Left lobe of liver (tissue), 2 donors: Measurements from ENCODE around the gene UBE2E3. TPM values are rescaled to one million over a fixed set of nuclear protein-coding genes. Genes with fewer than 3 reads are reported as not detected.
"Not testable (repeated sequence)": the region's sequence is repeated elsewhere in the genome, so short reads cannot be mapped to it uniquely, and the experiment has no call there.

Source experiments
- ATAC-seq: fragments of 200-7000 bp; cut with Tn5 transposase; one replicate; pipeline ENCODE4 v1.9.1; 2020; ENCODE audit warnings: mild to moderate bottlenecking, moderate library complexity
- DNase-seq: peaks from one replicate; pipeline ENCODE4 v3.0.0-alpha.2; 2020; ENCODE audit warnings: low spot score
- total RNA-seq: library from RNA; stranded (reverse); gene quantifications from one replicate; pipeline ENCODE4 v1.2.1, GENCODE V29; 2021
- donor health status: DM: no; HTN: no; CAD: no; lungs with moderate emphysema.
- donor health status: DM: no; HTN: yes; CAD: no.

Gene UBE2E3
- total RNA-seq, 1 donor from 2014 or later = 23.4 TPM

DNA sequence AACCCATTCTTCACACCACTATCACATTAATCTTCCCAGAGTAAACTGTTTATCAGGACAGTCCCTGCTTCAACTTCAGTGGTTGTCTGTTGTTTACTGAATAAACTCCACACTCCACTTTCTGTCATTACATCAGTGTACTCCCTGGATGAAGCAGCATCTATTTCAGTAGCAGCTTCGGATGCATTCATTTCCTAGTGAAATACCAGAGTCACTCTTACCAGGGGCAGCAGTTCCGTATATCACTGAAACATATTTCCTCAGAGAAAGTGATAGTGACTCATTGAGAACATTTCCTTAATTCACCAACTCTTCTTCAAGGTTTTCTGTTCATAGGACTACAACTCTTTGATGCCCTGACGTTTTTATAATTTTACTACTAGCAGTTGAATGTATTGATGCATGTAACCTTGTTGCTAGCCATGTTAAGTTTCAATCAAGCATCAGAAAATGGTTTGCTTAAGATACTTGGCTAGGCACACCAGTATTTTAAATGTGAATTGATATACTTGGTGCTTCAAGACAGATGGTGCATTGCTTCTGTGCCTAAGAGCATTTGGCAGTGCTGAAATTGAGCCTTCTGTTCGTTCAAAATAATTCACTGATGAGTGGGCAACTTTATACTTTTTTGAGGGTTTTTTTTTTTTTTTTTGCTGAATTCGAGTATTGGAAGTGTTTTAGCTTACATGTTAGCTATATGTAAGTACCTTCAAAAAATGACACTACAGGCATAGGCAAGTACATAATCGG is 92.3 kb downstream of the UBE2E3 start:
- ATAC-seq (no peak), DNase-seq (no peak)

DNA sequence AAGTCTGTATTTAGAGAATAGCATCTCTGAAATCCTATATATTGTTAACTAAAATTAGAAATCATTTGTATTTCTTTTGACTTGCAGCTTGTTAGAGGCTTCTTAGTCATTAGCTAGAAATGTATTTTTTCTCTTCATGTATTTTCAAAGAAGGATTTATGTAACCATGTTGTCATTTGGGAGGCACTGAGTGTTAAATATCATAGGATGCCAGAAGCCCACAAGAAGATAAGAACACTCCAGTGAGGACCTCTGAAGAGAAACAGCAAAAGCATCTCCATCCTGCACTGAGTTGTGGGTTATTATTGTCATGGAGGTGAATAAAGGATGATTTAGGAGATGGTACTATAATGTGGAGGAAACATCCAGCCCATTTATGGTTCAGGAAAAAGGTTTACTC is 93.5 kb downstream of the UBE2E3 start:
- ATAC-seq = no peak
- no peak for DNase-seq

GRCh38 chr2:181074457-181074856 is 94.1 kb downstream of the UBE2E3 start:
- DNase-seq (no peak), ATAC-seq (no peak)

- ATAC-seq (no peak), DNase-seq (no peak)
Measured at GRCh38 chr2:181076658-181077057, 96.3 kb downstream of the UBE2E3 start.

DNA sequence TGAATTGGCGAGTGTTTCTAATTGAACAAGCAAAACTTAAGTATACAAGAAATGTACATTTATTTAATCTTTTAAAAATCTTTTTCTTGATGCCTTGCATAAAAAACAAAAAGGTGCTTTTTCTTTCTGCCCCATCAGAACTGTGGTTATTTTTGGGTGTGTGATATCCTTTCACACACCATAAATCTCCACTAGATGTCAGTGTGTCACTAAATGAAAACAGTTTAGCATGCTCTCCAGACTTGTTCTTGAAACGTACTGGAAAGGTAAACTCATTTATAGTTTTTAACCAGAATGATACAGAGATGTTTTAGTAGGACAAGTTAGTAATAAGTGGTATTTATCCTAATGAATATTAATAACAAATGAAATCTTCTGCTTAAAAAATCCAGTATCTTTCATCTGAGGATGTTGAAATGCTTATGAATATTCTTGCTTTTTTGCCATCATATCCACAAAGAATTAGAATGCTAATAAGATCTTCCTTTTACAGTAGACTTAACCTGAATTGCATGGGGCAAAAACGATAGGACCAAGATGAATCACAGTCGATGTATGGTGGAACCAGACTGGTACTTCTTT is 96.8 kb downstream of the UBE2E3 start:
- ATAC-seq (peak; percentile 87), DNase-seq (no peak)

GRCh38 chr2:181083140-181083539 is 102.7 kb downstream of the UBE2E3 start:
- ATAC-seq (no peak), DNase-seq (no peak)

GRCh38 chr2:181085734-181086133 is 105.3 kb downstream of the UBE2E3 start:
- DNase-seq (no peak), ATAC-seq (no peak)

DNA sequence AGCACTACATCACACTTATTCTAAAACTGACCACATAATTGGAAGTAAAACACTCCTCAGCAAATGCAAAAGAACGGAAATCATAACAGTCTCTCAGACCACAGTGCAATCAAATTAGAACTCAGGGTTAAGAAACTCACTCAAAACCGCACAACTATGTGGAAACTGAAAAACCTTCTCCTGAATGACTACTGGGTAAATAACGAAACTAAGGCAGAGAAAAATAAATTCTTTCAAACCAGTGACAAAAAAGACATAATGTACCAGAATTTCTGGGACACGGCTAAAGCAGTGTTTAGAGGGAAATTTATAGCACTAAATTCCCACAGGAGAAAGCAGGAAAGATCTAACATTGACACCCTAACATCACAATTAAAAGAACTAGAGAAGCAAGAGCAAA is 111.5 kb downstream of the UBE2E3 start:
- not testable (repeated sequence) for DNase-seq, ATAC-seq

DNA sequence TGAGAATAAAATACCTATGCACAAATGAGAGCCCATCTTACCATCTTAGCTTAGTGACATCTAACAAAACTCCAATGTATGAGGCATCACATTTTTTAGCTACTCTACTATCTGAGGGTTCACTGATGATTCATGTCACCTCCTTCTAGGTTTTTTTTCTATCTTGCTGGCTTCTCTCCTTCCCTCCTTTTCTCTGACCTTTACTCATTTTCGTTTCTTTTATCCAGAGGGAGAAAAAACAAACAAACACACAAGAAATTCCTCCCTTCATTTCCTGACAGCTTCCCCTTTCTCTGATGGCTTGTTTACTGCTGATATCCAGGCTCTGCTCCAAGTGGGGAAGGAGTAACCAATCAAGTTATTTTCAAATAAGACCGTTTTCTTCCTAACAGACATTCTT is 115.1 kb downstream of the UBE2E3 start:
- DNase-seq (no peak), ATAC-seq (no peak)

GRCh38 chr2:181103659-181104058 is 123.3 kb downstream of the UBE2E3 start:
- DNase-seq = no peak
- no peak for ATAC-seq

DNA sequence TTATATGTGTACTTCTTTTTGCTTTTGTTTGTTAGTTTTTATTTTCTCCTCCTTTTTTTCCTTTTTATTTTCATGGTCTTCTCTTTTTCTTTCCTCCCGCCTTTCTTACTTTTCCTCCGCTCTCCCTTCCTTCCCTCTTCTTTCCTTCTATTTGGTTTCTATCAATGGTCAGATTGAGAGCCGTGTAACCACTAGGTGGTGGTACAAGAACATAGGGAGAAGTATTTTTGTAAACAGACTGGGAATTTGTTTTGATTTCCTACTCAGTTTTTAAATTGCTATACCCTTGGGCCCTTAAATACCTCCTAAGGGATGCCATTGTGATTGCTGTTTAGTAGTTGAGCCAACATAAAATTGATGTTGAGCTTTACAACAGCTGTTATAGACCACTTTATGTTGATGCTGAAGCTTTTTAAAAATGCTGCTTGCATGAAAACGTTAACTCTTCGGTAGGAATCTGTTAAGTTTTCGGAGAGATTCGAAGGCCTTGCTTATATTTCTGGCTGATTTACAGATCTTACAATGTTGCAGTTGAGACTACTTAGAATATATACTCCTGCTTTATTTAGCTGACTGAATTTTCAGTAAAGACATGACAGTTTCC is 124.2 kb downstream of the UBE2E3 start:
- DNase-seq (no peak), ATAC-seq (peak; percentile 53)

DNA sequence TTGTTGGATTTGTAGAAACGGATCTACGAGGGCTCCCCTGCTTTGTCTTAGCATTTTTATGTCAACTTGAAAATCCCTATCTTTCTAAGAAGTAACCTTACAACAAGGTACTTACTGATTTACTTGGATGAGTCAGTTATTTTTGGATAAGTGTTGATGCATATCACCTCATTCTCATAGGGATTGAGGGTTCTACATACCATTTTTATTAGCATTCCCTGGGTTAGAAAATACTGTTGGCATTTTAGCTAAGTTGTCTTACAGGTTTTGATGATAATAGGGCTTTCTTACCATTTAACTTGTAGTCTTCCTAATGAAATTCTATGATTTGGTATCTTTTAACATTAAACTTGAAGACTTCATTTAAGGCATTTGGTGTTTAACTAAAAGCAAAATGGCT is 125.2 kb downstream of the UBE2E3 start:
- no peak for ATAC-seq
- DNase-seq = no peak

DNA sequence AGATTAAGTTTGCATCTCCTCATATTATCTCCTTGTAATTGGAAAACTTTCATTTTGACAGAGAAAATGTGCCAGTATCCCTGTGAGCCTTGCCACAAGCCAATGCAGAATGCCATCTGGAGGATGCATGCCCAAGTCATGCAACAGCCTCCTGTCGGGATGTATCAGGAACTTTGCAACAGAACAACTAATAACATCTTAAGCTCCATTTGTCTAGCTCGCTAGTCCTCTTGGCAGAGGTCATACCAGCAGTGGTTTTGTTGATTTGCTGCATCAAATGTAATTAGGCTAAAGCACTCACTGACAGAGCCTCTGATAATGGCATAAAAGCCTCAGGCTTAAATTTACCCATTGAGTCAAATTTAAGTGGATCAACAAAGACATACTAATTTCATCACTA is 125.8 kb downstream of the UBE2E3 start:
- DNase-seq (no peak), ATAC-seq (no peak)

- no peak for DNase-seq
- no peak for ATAC-seq
Measured at GRCh38 chr2:181106789-181107627, 126.6 kb downstream of the UBE2E3 start.

DNA sequence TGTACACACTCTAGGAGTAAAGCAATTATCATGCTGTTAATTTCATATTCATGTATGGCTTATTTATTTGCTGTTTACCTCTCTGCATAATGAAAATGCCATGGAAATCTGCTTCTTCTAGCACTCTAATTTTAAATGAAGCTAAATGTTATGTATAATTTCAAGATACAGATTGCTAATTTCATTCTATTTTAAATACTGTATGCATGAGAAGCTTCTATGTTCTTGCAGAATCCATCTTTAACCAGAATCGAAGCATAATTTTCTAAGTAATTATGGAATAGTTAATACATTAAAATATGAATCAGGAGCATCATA is 127.2 kb downstream of the UBE2E3 start:
- DNase-seq = no peak
- ATAC-seq = no peak

DNA sequence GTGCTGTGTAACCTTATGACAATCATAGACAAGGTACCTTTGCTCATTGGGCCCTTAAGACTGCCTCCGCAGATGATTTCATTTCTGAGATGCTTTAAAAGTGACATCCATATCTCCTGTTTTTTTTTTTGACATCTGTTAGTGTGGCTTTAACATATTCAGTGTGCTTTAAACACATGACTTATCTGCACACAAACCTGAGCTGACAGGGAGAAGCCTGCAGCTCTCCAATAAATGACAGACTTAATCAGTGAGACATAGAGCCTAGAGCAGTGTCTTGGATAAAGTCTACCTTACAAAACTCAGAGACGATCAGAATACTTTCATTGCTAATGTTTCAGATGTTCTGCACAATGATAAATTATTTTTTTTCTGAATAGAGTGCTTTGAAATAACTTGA is 130.7 kb downstream of the UBE2E3 start:
- ATAC-seq (no peak), DNase-seq (no peak)

DNA sequence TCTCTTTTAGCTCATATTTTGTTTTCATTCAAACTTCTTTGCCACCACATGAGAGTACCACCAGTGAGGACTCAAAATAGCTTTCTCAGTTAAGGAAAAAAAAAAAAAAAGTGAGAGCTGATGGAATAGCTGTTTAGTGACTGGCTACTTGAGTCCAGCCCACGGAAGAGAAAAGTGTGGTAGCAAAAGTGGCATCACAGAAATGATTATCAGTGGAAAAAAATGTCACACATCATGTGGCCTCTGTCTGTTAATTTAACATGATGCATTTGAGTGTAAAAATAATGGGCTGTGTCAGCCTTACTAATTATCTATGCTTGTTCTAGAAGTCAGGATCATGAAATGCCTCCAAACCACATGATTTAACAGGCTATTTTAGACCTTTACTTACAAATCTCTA is 132.5 kb downstream of the UBE2E3 start:
- ATAC-seq (no peak), DNase-seq (no peak)
